Measurements from ENCODE around the gene SERPINA10. TPM values are rescaled to one million over a fixed set of nuclear protein-coding genes. Genes with fewer than 3 reads are reported as not detected.

Gene SERPINA10
- total RNA-seq, 1 experiment from 2014 or later, result 7.3 TPM

DNA sequence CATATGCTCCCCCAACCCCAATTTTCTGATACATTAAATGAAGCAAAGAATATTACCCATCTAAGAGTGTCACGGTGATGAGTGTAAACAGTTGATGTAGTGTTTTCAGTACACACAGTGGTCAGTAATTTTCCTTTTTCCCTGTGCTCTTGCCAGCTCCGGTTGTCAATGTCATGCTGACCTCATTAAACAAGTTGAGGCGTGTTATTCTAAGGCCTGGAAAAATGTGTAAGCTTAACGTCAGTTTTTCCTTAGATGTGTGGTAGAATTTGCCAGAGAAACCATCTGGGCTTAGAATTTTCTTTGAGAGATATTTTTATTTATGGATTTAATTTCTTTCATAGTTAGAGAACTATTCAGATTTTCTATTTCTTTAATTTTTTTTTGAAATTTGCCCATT lies 41.8 kb upstream of the SERPINA10 start:
- H3K27ac Mint-ChIP-seq (ENCODE audit: unreplicated experiment), result no peak overlapping the region

DNA sequence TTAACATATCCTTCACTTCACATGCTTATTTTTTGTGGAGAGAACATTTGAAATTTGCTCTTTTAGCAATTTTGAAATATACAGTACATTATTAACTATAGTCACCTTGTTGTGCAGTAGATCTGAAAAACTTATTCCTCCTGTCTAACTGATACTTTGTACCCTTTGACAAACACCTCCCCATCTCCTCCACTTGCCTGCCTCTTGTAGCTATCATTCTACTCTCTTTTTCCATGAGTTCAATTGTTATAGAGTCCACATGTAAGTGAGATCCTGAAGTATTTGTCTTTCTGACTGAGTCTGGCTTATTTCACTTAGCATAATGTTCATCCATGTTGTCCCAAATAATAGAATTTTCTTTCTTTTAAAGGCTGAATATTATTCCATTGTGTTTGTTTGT lies 39.5 kb upstream of the SERPINA10 start:
- Mint-ChIP-seq H3K4me3 (ENCODE audit: unreplicated experiment) (no peak overlapping the region), H3K36me3 (ENCODE audit: insufficient read depth, unreplicated experiment) (no peaks in the 10 kb centered on the region), H3K9me3 (ENCODE audit: unreplicated experiment) (no peaks in the 10 kb centered on the region), H3K4me1 (ENCODE audit: low read depth, unreplicated experiment) (no peaks in the 10 kb centered on the region), H3K27me3 (ENCODE audit: insufficient read depth, unreplicated experiment) (no peaks in the 10 kb centered on the region), H3K27ac (ENCODE audit: unreplicated experiment) (no peak overlapping the region)
- ChIA-PET CTCF (no interaction called here), POLR2A (no interaction called here)
- Histone ChIP-seq H3K27me3 (replicated peaks; ENCODE audit: control insufficient read depth, insufficient read depth, low read length) (no peaks in the 10 kb centered on the region), H3K9me3 (no peaks in the 10 kb centered on the region), H3K36me3 (ENCODE audit: control insufficient read depth, insufficient read depth, low read length) (no peaks in the 10 kb centered on the region), H3K4me3 (ENCODE audit: low read depth, low read length) (no peak overlapping the region), H3K4me1 (no peaks in the 10 kb centered on the region)
- intact Hi-C loops (cut with micrococcal nuclease; ENCODE audit: unreplicated experiment), result no loop called here
- TF ChIP-seq, protein P1, sequence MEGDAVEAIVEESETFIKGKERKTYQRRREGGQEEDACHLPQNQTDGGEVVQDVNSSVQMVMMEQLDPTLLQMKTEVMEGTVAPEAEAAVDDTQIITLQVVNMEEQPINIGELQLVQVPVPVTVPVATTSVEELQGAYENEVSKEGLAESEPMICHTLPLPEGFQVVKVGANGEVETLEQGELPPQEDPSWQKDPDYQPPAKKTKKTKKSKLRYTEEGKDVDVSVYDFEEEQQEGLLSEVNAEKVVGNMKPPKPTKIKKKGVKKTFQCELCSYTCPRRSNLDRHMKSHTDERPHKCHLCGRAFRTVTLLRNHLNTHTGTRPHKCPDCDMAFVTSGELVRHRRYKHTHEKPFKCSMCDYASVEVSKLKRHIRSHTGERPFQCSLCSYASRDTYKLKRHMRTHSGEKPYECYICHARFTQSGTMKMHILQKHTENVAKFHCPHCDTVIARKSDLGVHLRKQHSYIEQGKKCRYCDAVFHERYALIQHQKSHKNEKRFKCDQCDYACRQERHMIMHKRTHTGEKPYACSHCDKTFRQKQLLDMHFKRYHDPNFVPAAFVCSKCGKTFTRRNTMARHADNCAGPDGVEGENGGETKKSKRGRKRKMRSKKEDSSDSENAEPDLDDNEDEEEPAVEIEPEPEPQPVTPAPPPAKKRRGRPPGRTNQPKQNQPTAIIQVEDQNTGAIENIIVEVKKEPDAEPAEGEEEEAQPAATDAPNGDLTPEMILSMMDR (IDR thresholded peaks at IDR 0.05; ENCODE audit: insufficient read depth in 1 of 2, low read depth in 1 of 2, low read length in 1 of 2, severe bottlenecking in 1 of 2, unreplicated experiment in 1 of 2), result no peak
- BruUV-seq (replicated peaks), result no TSS peak
- no peak for DNase-seq

More for the DNA sequence above, 41.8 kb upstream of the SERPINA10 start:
- Mint-ChIP-seq H3K4me3 (ENCODE audit: unreplicated experiment) (no peak overlapping the region), H3K36me3 (ENCODE audit: insufficient read depth, unreplicated experiment) (no peaks in the 10 kb centered on the region), H3K9me3 (ENCODE audit: unreplicated experiment) (no peaks in the 10 kb centered on the region), H3K4me1 (ENCODE audit: low read depth, unreplicated experiment) (no peaks in the 10 kb centered on the region), H3K27me3 (ENCODE audit: insufficient read depth, unreplicated experiment) (no peaks in the 10 kb centered on the region)
- H3K36me3 ChIP-seq (ENCODE audit: control insufficient read depth, insufficient read depth, low read length), result no peaks in the 10 kb centered on the region
- TF ChIP-seq, protein P1 (IDR thresholded peaks at IDR 0.05; ENCODE audit: insufficient read depth in 1 of 2, low read depth in 1 of 2, low read length in 1 of 2, severe bottlenecking in 1 of 2, unreplicated experiment in 1 of 2), result no peak
- ChIA-PET POLR2A (no interaction called here), CTCF (no interaction called here)
- H3K4me3 ChIP-seq (ENCODE audit: low read depth, low read length), result no peak overlapping the region
- no peaks in the 10 kb centered on the region for H3K27me3 ChIP-seq (replicated peaks; ENCODE audit: control insufficient read depth, insufficient read depth, low read length)
- no peak for DNase-seq
- H3K9me3 ChIP-seq, result no peaks in the 10 kb centered on the region
- BruUV-seq (replicated peaks), result no TSS peak
- peaks cover 6% of the 10 kb centered on the region for H3K4me1 ChIP-seq
- intact Hi-C loops (cut with micrococcal nuclease; ENCODE audit: unreplicated experiment), result no loop called here

DNA sequence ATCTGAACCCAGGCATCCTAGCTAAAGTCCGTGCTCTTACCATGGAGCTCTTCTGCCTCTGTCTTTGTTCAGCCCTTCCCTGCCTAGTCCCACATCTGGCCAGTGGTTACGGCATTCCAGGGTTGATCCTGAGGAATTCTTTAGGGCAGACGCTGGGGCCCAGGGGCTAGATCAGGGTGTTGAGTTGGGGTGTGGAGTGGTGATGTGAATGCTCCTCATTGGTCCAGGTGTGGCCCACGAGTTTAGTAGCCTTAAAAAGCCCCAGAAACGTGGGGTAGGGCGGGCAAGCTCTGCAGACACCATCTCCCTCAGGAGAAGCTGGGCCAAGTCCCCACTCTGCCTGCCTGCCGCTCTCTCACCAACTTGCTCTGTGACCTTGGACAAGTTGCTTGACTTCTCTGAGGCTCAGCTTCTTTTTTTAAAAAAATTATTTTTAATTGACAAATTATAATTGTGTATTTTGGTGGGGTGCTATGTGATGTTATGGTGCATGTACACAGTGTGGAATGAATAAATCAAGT lies 39.1 kb upstream of the SERPINA10 start:
- no peaks in the 10 kb centered on the region for H3K9me3 ChIP-seq
- H3K36me3 Mint-ChIP-seq (ENCODE audit: insufficient read depth, unreplicated experiment), result no peaks in the 10 kb centered on the region
- no peaks in the 10 kb centered on the region for H3K4me1 Mint-ChIP-seq (ENCODE audit: low read depth, unreplicated experiment)
- DNase-seq, result no peak
- H3K27me3 Mint-ChIP-seq (ENCODE audit: insufficient read depth, unreplicated experiment), result no peaks in the 10 kb centered on the region
- no peaks in the 10 kb centered on the region for H3K36me3 ChIP-seq (ENCODE audit: control insufficient read depth, insufficient read depth, low read length)
- no peaks in the 10 kb centered on the region for H3K27me3 ChIP-seq (replicated peaks; ENCODE audit: control insufficient read depth, insufficient read depth, low read length)
- TF ChIP-seq, protein P1 (IDR thresholded peaks at IDR 0.05; ENCODE audit: insufficient read depth in 1 of 2, low read depth in 1 of 2, low read length in 1 of 2, severe bottlenecking in 1 of 2, unreplicated experiment in 1 of 2), result no peak
- ChIA-PET CTCF (no interaction called here), POLR2A (interaction anchor here (0.6 kb wide), 1 partner anchor 52 kb away, joined by 4 read pairs; no protein-coding TSS in a partner anchor)
- intact Hi-C loops (cut with micrococcal nuclease; ENCODE audit: unreplicated experiment), result no loop called here
- no peak overlapping the region for H3K27ac Mint-ChIP-seq (ENCODE audit: unreplicated experiment)
- H3K4me3 ChIP-seq (ENCODE audit: low read depth, low read length), result no peak overlapping the region
- H3K4me1 ChIP-seq, result 0 out of 2 replicates have a peak, but pooled peaks cover 2% of the 10 kb centered on the region
- H3K4me3 Mint-ChIP-seq (ENCODE audit: unreplicated experiment), result no peak overlapping the region
- no peaks in the 10 kb centered on the region for H3K9me3 Mint-ChIP-seq (ENCODE audit: unreplicated experiment)
- BruUV-seq (replicated peaks), result no TSS peak

Data from Caco-2 (cell line).